ENCODE measurements around the gene RBM23. TPM values are rescaled to one million over a fixed set of nuclear protein-coding genes. Genes with fewer than 3 reads are reported as not detected.

Gene RBM23
- total and polyA plus RNA-seq, 9 of the 15 experiments (the other 6 are each of a cell fraction or from before 2014, with no cell fraction given), result 46.0 to 102 (median 58.5) TPM

DNA sequence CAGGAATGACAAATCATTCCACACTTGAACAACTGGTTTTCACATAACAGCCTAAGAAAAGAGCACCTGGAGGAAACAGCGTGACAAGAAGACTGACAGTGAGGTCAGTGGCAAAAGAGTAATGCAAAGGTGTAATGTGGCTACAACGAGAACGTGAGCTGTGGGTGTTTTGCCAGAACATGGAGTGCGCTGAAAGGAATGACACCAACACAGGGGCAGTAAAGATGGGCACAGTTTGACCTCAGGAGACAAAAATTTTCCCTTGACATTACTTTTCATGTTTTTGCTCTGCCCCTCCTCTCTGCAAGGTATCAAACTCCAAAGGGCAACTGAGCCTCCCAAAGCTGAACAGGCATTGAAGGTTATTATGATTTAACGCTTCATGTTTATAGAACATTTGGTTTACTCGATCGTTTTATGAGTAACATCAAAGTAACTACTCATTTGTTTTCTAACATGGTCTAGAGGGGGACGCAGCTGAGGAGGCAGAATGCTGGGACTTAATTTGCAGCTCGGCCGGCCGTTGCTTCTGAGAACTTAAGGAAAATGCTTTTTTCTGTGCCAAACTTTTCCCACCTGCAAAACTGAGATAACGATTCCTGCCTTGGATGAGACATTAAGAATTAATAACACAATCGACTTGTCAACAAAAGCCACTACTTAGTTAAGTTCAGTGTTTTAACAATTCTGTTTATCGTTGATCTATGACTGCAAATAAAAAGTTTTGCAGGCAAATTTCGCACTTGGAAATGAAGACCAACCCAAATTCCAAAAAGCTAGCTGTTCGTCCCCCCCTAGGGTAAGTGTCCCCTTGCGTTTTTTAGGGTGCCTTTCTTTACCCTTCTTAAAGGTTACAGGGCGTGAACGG lies 37.0 kb upstream of the RBM23 start (continued):
- TF ChIP-seq, protein P1, sequence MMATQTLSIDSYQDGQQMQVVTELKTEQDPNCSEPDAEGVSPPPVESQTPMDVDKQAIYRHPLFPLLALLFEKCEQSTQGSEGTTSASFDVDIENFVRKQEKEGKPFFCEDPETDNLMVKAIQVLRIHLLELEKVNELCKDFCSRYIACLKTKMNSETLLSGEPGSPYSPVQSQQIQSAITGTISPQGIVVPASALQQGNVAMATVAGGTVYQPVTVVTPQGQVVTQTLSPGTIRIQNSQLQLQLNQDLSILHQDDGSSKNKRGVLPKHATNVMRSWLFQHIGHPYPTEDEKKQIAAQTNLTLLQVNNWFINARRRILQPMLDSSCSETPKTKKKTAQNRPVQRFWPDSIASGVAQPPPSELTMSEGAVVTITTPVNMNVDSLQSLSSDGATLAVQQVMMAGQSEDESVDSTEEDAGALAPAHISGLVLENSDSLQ (IDR thresholded peaks at IDR 0.05), result peak; percentile 62
- TF ChIP-seq HDAC1 (IDR thresholded peaks at IDR 0.05) (peak in 1 of 2 experiments; percentile 23; a peak in 1 of 4 replicates), BRD4 (IDR thresholded peaks at IDR 0.05) (0 out of 2 replicates have a peak, but pooled peaks have one; percentile 1), ARNT (IDR thresholded peaks at IDR 0.05) (0 out of 4 replicates have a peak, but pooled peaks of 1 of the 2 experiments have one; percentile 27), CBFA2T3 (IDR thresholded peaks at IDR 0.05) (peak; percentile 28), SMARCA4 (IDR thresholded peaks at IDR 0.05) (0 out of 2 replicates have a peak, but pooled peaks have one; percentile 14), GABPB1 (CRISPR knock-in tag; IDR thresholded peaks at IDR 0.05) (no peak), ARID1B (IDR thresholded peaks at IDR 0.05) (peak; percentile 55), CTBP1 (IDR thresholded peaks at IDR 0.05; ENCODE audit: borderline replicate concordance) (0 out of 2 replicates have a peak, but pooled peaks have one; percentile 10), DACH1 (IDR thresholded peaks at IDR 0.05; ENCODE audit: partially characterized antibody) (peak; percentile 41), STAT5A (IDR thresholded peaks at IDR 0.05; ENCODE audit: borderline replicate concordance, low read length) (peak; percentile 18; the same call in 1 of the 2 replicates), NEUROD1 (IDR thresholded peaks at IDR 0.05; ENCODE audit: borderline replicate concordance, low read depth, low read length, partially characterized antibody) (peak; percentile 15)

Measured in K562 (cell line).